K562 (cell line): ENCODE data around the gene UBR3. TPM values are rescaled to one million over a fixed set of nuclear protein-coding genes. Genes with fewer than 3 reads are reported as not detected.

Experiments
- ATAC-seq: fragments of 200-7000 bp; cut with Tn5 transposase; 3 replicates; pipeline ENCODE4 v1.9.1; 2020; ENCODE audit warnings: moderate library complexity
- BruUV-seq: library from RNA; stranded (reverse); fragments of 400-500 nt; replicated peaks from 2 replicates; lab custom pipeline; 2021; lab: Mats Ljungman, UMichigan
- CTCF ChIA-PET: fragments of 300-600 bp; formaldehyde crosslinking; extraction: SDS; loops from one replicate; lab custom pipeline; 2021; ENCODE audit warnings: low intra/inter-chr PET ratio; lab: Yijun Ruan, JAX
- POLR2A ChIA-PET: fragments of 300-600, 350-650 bp; sonication (Branson Sonifier 250); formaldehyde crosslinking; extraction: SDS; loops from one replicate; lab custom pipeline; 2021; ENCODE audit warnings: antibody characterized with exemption, inconsistent platforms; lab: Yijun Ruan, JAX
- DNase-seq, 4 experiments: peaks; one replicate each; pipeline versions ENCODE4 v3.0.0 to v3.0.0-alpha.2; 2011 to 2018; ENCODE audit warnings: low spot score in 3 of 4, mixed read lengths in 3 of 4; ENCODE audit errors: extremely low read depth in 1 of 4
- FAIRE-seq: peaks from 2 replicates; lab custom pipeline; 2011; peaks lifted over from hg19 to GRCh38; lab: Jason Lieb, UNC
- H2AFZ ChIP-seq: 2 replicates; pipeline ENCODE4 v1.6.0; 2011; ENCODE audit warnings: low read depth, low read length, control low read depth, inconsistent platforms
- H3K27ac ChIP-seq: fragments of 200-600 bp; 3 replicates; pipeline ENCODE4 v1.8.0; 2011; ENCODE audit warnings: low read depth, mild to moderate bottlenecking, control low read depth, inconsistent platforms, low read length, moderate library complexity, mixed read lengths; ENCODE audit errors: extremely low read depth
- H3K27me3 ChIP-seq, 2 experiments: fragments of 300-600 bp in 1 of 2; 2 replicates in 1 of 2; 3 replicates in 1 of 2; pipeline versions ENCODE4 v1.6.0 to v1.8.0; 2011; ENCODE audit warnings: inconsistent platforms in 2 of 2, low read length in 2 of 2, mild to moderate bottlenecking in 1 of 2, mixed read lengths in 1 of 2, moderate library complexity in 1 of 2; ENCODE audit not compliant: control insufficient read depth in 2 of 2, insufficient read depth in 2 of 2
- H3K36me3 ChIP-seq: fragments of 300-600 bp; 3 replicates; pipeline ENCODE4 v1.8.0; 2011; ENCODE audit warnings: mild to moderate bottlenecking, low read length, inconsistent platforms; ENCODE audit not compliant: control insufficient read depth, insufficient read depth
- H3K4me1 ChIP-seq, 2 experiments: fragments of 200-600 bp in 1 of 2; replicated peaks in 1 of 2; 2 replicates in 1 of 2; 3 replicates in 1 of 2; pipeline versions ENCODE4 v1.5.1 to v1.8.0; 2011; ENCODE audit warnings: inconsistent platforms in 2 of 2, low read length in 2 of 2, mild to moderate bottlenecking in 1 of 2, mixed read lengths in 1 of 2, moderate library complexity in 1 of 2; ENCODE audit not compliant: control insufficient read depth in 2 of 2, insufficient read depth in 2 of 2
- H3K4me2 ChIP-seq: 2 replicates; pipeline ENCODE4 v1.6.1; 2011; ENCODE audit warnings: low read length, control low read depth, inconsistent platforms, mixed read lengths; ENCODE audit not compliant: insufficient read depth
- H3K4me3 ChIP-seq: fragments of 200-600 bp; sonication (generic), shearing (Covaris generic); 2 replicates; pipeline ENCODE4 v1.5.1; 2016; ENCODE audit warnings: control low read depth, inconsistent platforms
- H3K79me2 ChIP-seq: fragments of 200-600 bp; 3 replicates; pipeline ENCODE4 v1.8.0; 2011; ENCODE audit warnings: low read length, inconsistent platforms; ENCODE audit not compliant: control insufficient read depth, insufficient read depth
- H3K9ac ChIP-seq, 2 experiments: 2 replicates each; pipeline versions ENCODE4 v1.6.0 to v1.6.1; 2011; ENCODE audit warnings: low read depth in 2 of 2, low read length in 2 of 2, control low read depth in 1 of 2, inconsistent platforms in 1 of 2, mild to moderate bottlenecking in 1 of 2, mixed read lengths in 1 of 2; ENCODE audit not compliant: insufficient read depth in 1 of 2
- H3K9me1 ChIP-seq: one replicate; pipeline ENCODE4 v1.6.0; 2011; ENCODE audit warnings: inconsistent platforms, mild to moderate bottlenecking, low read length, moderate library complexity; ENCODE audit not compliant: control insufficient read depth, insufficient read depth
- H3K9me3 ChIP-seq: replicated peaks from 2 replicates; pipeline ENCODE4 v1.5.1; 2011; ENCODE audit warnings: low read depth, low read length, inconsistent platforms; ENCODE audit not compliant: control insufficient read depth, insufficient read depth
- H4K20me1 ChIP-seq: replicated peaks from 2 replicates; pipeline ENCODE4 v1.6.1; 2011; ENCODE audit warnings: low read length, inconsistent platforms, mixed read lengths; ENCODE audit not compliant: control insufficient read depth, insufficient read depth
- POLR2H ChIP-seq: IDR thresholded peaks from 2 replicates; pipeline ENCODE4 v1.6.1; 2016; ENCODE audit warnings: missing genetic modification characterization, low read depth, mild to moderate bottlenecking, control low read depth, missing compliant biosample characterization, moderate library complexity
- ZFP30 ChIP-seq: fragments of 250-450 bp; sonication (Bioruptor Pico); IDR thresholded peaks from 2 replicates; pipeline ENCODE4 v1.8.0; 2022; ENCODE audit warnings: moderate library complexity, mild to moderate bottlenecking, inconsistent platforms, borderline replicate concordance
- ZHX1 ChIP-seq: fragments of 150-350 bp; conservative IDR thresholded peaks from 2 replicates; pipeline ENCODE4 v1.6.1; 2014; ENCODE audit warnings: low read length
- in situ Hi-C: fragments of 300-500 bp; cut with MboI; formaldehyde crosslinking; loops from 4 replicates; pipeline ENCODE4 v1.15.0; 2018; ENCODE audit warnings: inconsistent platforms, mixed read lengths
- intact Hi-C: fragments of 100-400 bp; cut with micrococcal nuclease; formaldehyde crosslinking; loops from 2 replicates; pipeline ENCODE4 v1.14.2; 2022
- polyA plus RNA-seq, 8 experiments: library from polyadenylated mRNA; depleted of rRNA in 4 of 8; stranded (reverse) in 5 of 8; unstranded in 3 of 8; fragments of >200 nt; fragmentation: Nextera tagmentation in 2 of 8; fragmentation: Illumina TruSeq in 1 of 8; extraction: Ambion mirVana in 2 of 8; extraction: Trizol in 1 of 8; gene quantifications; 2 replicates each; pipeline versions ENCODE4 v1.2.1 to v1.2.3, GENCODE V29; 2011 to 2014; ENCODE audit warnings: inconsistent platforms in 1 of 8, missing spikeins in 1 of 8
- total RNA-seq, 7 experiments: library from RNA; depleted of rRNA in 6 of 7; stranded (reverse); fragments of >200 nt in 6 of 7; fragmentation: Illumina TruSeq in 2 of 7; extraction: Trizol in 2 of 7; gene quantifications; 2 replicates each; pipeline versions ENCODE4 v1.2.1 to v1.2.3, GENCODE V29; 2011 to 2021; ENCODE audit warnings: low replicate concordance in 1 of 7

The UBR3 gene
- total and polyA plus RNA-seq, 9 of the 15 experiments (the other 6 are each of a cell fraction or from before 2014, with no cell fraction given) = 14.4 to 63.5 (median 40.4) TPM

- Histone ChIP-seq H3K4me1 (peaks cover 0 to 8% of the 10 kb centered on the region in 2 experiments; a peak in 2 of 5 replicates), H4K20me1 (no peaks in the 10 kb centered on the region), H3K36me3 (peaks cover 42% of the 10 kb centered on the region), H2AFZ (no peak overlapping the region), H3K9ac (no peak overlapping the region), H3K27me3 (no peaks in the 10 kb centered on the region), H3K27ac (no peak overlapping the region), H3K4me2 (no peak overlapping the region), H3K9me1 (no peaks in the 10 kb centered on the region), H3K79me2 (no peaks in the 10 kb centered on the region), H3K4me3 (no peak overlapping the region), H3K9me3 (no peaks in the 10 kb centered on the region)
- intact Hi-C loops (no loop called here), in situ Hi-C loops (no loop called here)
- TF ChIP-seq POLR2H (tag) = 0 out of 2 replicates have a peak, but pooled peaks have one; percentile 20
- no peak for TF ChIP-seq ZHX1
- no peak for TF ChIP-seq ZFP30
- no TSS peak for BruUV-seq
- no peak for ATAC-seq
- DNase-seq = no peak
- ChIA-PET CTCF (interaction anchor here (0.5 kb wide), 1 partner anchor 937 kb away, joined by 7 read pairs; no protein-coding TSS in a partner anchor), POLR2A (interaction anchor here (1.2 kb wide), 1 partner anchor 24 kb away, joined by 4 read pairs; no protein-coding TSS in a partner anchor)
- FAIRE-seq = no peak
These were observed 136.5 kb downstream of the UBR3 start for GRCh38 chr2:169963786-169964185.
